HUES64 (cell line): Measurements from ENCODE around the gene THAP6. TPM values are rescaled to one million over a fixed set of nuclear protein-coding genes. Genes with fewer than 3 reads are reported as not detected.
A peak's percentile ranks its signal among the peaks of the same experiment; 100 is the strongest.

ENCODE experiments used
- H3K27ac ChIP-seq: 2 replicates; pipeline ENCODE4 v1.7.0; 2013; ENCODE audit warnings: low read depth, low read length, inconsistent platforms
- H3K27me3 ChIP-seq: 2 replicates; pipeline ENCODE4 v1.6.1; 2013; ENCODE audit warnings: mild to moderate bottlenecking, low read length; ENCODE audit not compliant: insufficient read depth
- H3K36me3 ChIP-seq: 2 replicates; pipeline ENCODE4 v1.6.1; 2013; ENCODE audit warnings: mild to moderate bottlenecking, low read length; ENCODE audit not compliant: insufficient read depth
- H3K4me1 ChIP-seq: 2 replicates; pipeline ENCODE4 v1.6.1; 2013; ENCODE audit warnings: mild to moderate bottlenecking, low read length, moderate library complexity; ENCODE audit not compliant: insufficient read depth
- H3K4me3 ChIP-seq: 2 replicates; pipeline ENCODE4 v1.5.1; 2013; ENCODE audit warnings: mild to moderate bottlenecking, low read length, moderate library complexity
- H3K9ac ChIP-seq: 2 replicates; pipeline ENCODE4 v1.6.1; 2013; ENCODE audit warnings: mild to moderate bottlenecking, low read depth, low read length
- H3K9me3 ChIP-seq: 2 replicates; pipeline ENCODE4 v1.6.1; 2013; ENCODE audit warnings: low read depth, low read length; ENCODE audit not compliant: insufficient read depth
- WGBS: fragments of 150-250, 120-280 bp; methylation state at CpG from one replicate; pipeline ENCODE4 v1.1.7; 2013; ENCODE audit warnings: missing lambda C conversion rate; 5-methylcytosine and 5-hydroxymethylcytosine counted together
- polyA plus RNA-seq, 2 experiments: library from polyadenylated mRNA; stranded (reverse); fragments of 50-300 nt; gene quantifications; one replicate each; pipeline ENCODE4 v1.2.3, GENCODE V29; 2013

Gene THAP6
- 5.7 TPM for polyA plus RNA-seq (2013, experiment 1 of 2)
- 6.2 TPM for polyA plus RNA-seq (2013, experiment 2 of 2)

- peaks cover 34% of the 10 kb centered on the region for H3K36me3 ChIP-seq
- peak within 1 kb of the TSS; percentile 93 for H3K27ac ChIP-seq
- peaks cover 30% of the 10 kb centered on the region for H3K4me1 ChIP-seq
- peak within 1 kb of the TSS; percentile 86 for H3K4me3 ChIP-seq
- no peaks in the 10 kb centered on the region for H3K9me3 ChIP-seq
- peak within 1 kb of the TSS; percentile 82 for H3K9ac ChIP-seq
- under 1% methylated on average over 61 of the region's 61 CpGs for WGBS
- no peaks in the 10 kb centered on the region for H3K27me3 ChIP-seq
Observed at GRCh38 chr4:75514131-75514948, at the start of gene THAP6, which contains the start of gene RCHY1. TSS of gene THAP6 (plus strand) at chr4:75514473. CDS start at chr4:75515453, 980 bp downstream. TSS of gene RCHY1 (minus strand) at chr4:75514403. CDS start at chr4:75514286, 117 bp downstream.

- H3K9ac ChIP-seq: no peak overlapping the region
- H3K9me3 ChIP-seq: no peaks in the 10 kb centered on the region
- H3K36me3 ChIP-seq: no peaks in the 10 kb centered on the region
- no peaks in the 10 kb centered on the region for H3K4me1 ChIP-seq
- 97% methylated on average over 1 of the region's 1 CpG for WGBS
- H3K27me3 ChIP-seq: no peaks in the 10 kb centered on the region
- H3K4me3 ChIP-seq: no peak overlapping the region
- H3K27ac ChIP-seq: no peak overlapping the region
Observed at GRCh38 chr4:75469896-75470295, 44.4 kb upstream of the THAP6 start.

GRCh38 chr4:75470738-75471137, 43.5 kb upstream of the THAP6 start:
- H3K27ac ChIP-seq: no peak overlapping the region
- no peak overlapping the region for H3K9ac ChIP-seq
- no peak overlapping the region for H3K4me3 ChIP-seq
- no CpG with 5 or more reads among the region's 1 CpG for WGBS
- H3K9me3 ChIP-seq: no peaks in the 10 kb centered on the region
- no peaks in the 10 kb centered on the region for H3K4me1 ChIP-seq
- H3K27me3 ChIP-seq: no peaks in the 10 kb centered on the region
- no peaks in the 10 kb centered on the region for H3K36me3 ChIP-seq

GRCh38 chr4:75477201-75477600, 37.1 kb upstream of the THAP6 start:
- 96% methylated on average over 3 of the region's 3 CpGs for WGBS
- Histone ChIP-seq H3K36me3 (peaks cover 44% of the 10 kb centered on the region), H3K9ac (no peak overlapping the region), H3K4me1 (no peaks in the 10 kb centered on the region), H3K27ac (no peak overlapping the region), H3K9me3 (no peaks in the 10 kb centered on the region), H3K27me3 (no peaks in the 10 kb centered on the region), H3K4me3 (no peak overlapping the region)

- WGBS: 95% methylated on average over 4 of the region's 4 CpGs
- Histone ChIP-seq H3K27me3 (no peaks in the 10 kb centered on the region), H3K9ac (no peak overlapping the region), H3K4me1 (peaks cover 4% of the 10 kb centered on the region; the same call in 1 of the 2 replicates), H3K36me3 (peaks cover 70% of the 10 kb centered on the region), H3K27ac (no peak overlapping the region), H3K4me3 (no peak overlapping the region), H3K9me3 (no peaks in the 10 kb centered on the region)
Observed at GRCh38 chr4:75484190-75484589, 30.1 kb upstream of the THAP6 start.

- peaks cover 73% of the 10 kb centered on the region for H3K36me3 ChIP-seq
- H3K4me3 ChIP-seq: no peak overlapping the region
- H3K9ac ChIP-seq: no peak overlapping the region
- no peak overlapping the region for H3K27ac ChIP-seq
- no peaks in the 10 kb centered on the region for H3K27me3 ChIP-seq
- H3K4me1 ChIP-seq: peaks cover 4% of the 10 kb centered on the region; the same call in 1 of the 2 replicates
- no peaks in the 10 kb centered on the region for H3K9me3 ChIP-seq
- WGBS: no CpG with 5 or more reads among the region's 2 CpGs
Observed at GRCh38 chr4:75490155-75490554, 24.1 kb upstream of the THAP6 start.

- Histone ChIP-seq H3K4me3 (no peak overlapping the region), H3K4me1 (no peaks in the 10 kb centered on the region), H3K27ac (no peak overlapping the region), H3K9ac (no peak overlapping the region), H3K9me3 (peaks cover 5% of the 10 kb centered on the region; the same call in 1 of the 2 replicates), H3K36me3 (peaks cover 68% of the 10 kb centered on the region), H3K27me3 (no peaks in the 10 kb centered on the region)
- WGBS: 93% methylated on average over 1 of the region's 1 CpG
Observed at GRCh38 chr4:75494563-75494962, 19.7 kb upstream of the THAP6 start.

- no peaks in the 10 kb centered on the region for H3K27me3 ChIP-seq
- H3K4me1 ChIP-seq: no peaks in the 10 kb centered on the region
- no peak overlapping the region for H3K27ac ChIP-seq
- 94% methylated on average over 2 of the region's 2 CpGs for WGBS
- H3K36me3 ChIP-seq: peaks cover 68% of the 10 kb centered on the region
- H3K4me3 ChIP-seq: no peak overlapping the region
- peaks cover 8% of the 10 kb centered on the region; the same call in 1 of the 2 replicates for H3K9me3 ChIP-seq
- H3K9ac ChIP-seq: no peak overlapping the region
Observed at GRCh38 chr4:75495476-75495875, 18.8 kb upstream of the THAP6 start.

GRCh38 chr4:75496406-75496805, 17.9 kb upstream of the THAP6 start:
- Histone ChIP-seq H3K4me3 (no peak overlapping the region), H3K9me3 (peaks cover 8% of the 10 kb centered on the region; the same call in 1 of the 2 replicates), H3K27me3 (no peaks in the 10 kb centered on the region), H3K9ac (no peak overlapping the region), H3K36me3 (peaks cover 64% of the 10 kb centered on the region), H3K27ac (no peak overlapping the region), H3K4me1 (no peaks in the 10 kb centered on the region)
- 96% methylated on average over 2 of the region's 2 CpGs for WGBS

GRCh38 chr4:75497133-75497532, 17.1 kb upstream of the THAP6 start:
- Histone ChIP-seq H3K9me3 (peaks cover 8% of the 10 kb centered on the region; the same call in 1 of the 2 replicates), H3K27ac (no peak overlapping the region), H3K27me3 (no peaks in the 10 kb centered on the region), H3K4me1 (no peaks in the 10 kb centered on the region), H3K9ac (no peak overlapping the region), H3K36me3 (peaks cover 60% of the 10 kb centered on the region), H3K4me3 (no peak overlapping the region)
- WGBS: 97% methylated on average over 5 of the region's 5 CpGs

- peaks cover 61% of the 10 kb centered on the region for H3K36me3 ChIP-seq
- no peak overlapping the region for H3K9ac ChIP-seq
- H3K4me1 ChIP-seq: no peaks in the 10 kb centered on the region
- 97% methylated on average over 2 of the region's 2 CpGs for WGBS
- H3K9me3 ChIP-seq: peaks cover 8% of the 10 kb centered on the region; the same call in 1 of the 2 replicates
- no peak overlapping the region for H3K4me3 ChIP-seq
- no peaks in the 10 kb centered on the region for H3K27me3 ChIP-seq
- H3K27ac ChIP-seq: no peak overlapping the region
Observed at GRCh38 chr4:75498041-75498440, 16.2 kb upstream of the THAP6 start.
